ENCODE data around the gene SETMAR.
"Not testable (repeated sequence)": the region's sequence is repeated elsewhere in the genome, so short reads cannot be mapped to it uniquely, and the experiment has no call there.

SETMAR gene

GRCh38 chr3:4314688-4315087 is 11.5 kb downstream of the SETMAR start:
- no peak for DNase-seq

GRCh38 chr3:4320096-4320911 is 17.1 kb downstream of the SETMAR start:
- no peak for DNase-seq

GRCh38 chr3:4321732-4322131 is 18.6 kb downstream of the SETMAR start:
- DNase-seq = no peak

GRCh38 chr3:4322635-4323034 is 19.5 kb downstream of the SETMAR start:
- no peak for DNase-seq

GRCh38 chr3:4323246-4324027 is 20.3 kb downstream of the SETMAR start:
- no peak for DNase-seq

GRCh38 chr3:4326868-4327267 is 23.7 kb downstream of the SETMAR start:
- DNase-seq = no peak

GRCh38 chr3:4329806-4330205 is 26.6 kb downstream of the SETMAR start:
- not testable (repeated sequence) for DNase-seq

- no peak for DNase-seq
Measured at GRCh38 chr3:4332111-4332510, 28.9 kb downstream of the SETMAR start.

GRCh38 chr3:4332574-4332973 is 29.4 kb downstream of the SETMAR start:
- DNase-seq = no peak

- no peak for DNase-seq
Measured at GRCh38 chr3:4332991-4333390, 29.8 kb downstream of the SETMAR start.

- no peak for DNase-seq
Measured at GRCh38 chr3:4334548-4334947, 31.4 kb downstream of the SETMAR start.

- DNase-seq = no peak
Measured at GRCh38 chr3:4335840-4336562, 32.8 kb downstream of the SETMAR start.

GRCh38 chr3:4336850-4337546 is 33.8 kb downstream of the SETMAR start:
- DNase-seq = no peak

- DNase-seq = no peak
Measured at GRCh38 chr3:4338751-4339150, 35.6 kb downstream of the SETMAR start.

- DNase-seq = no peak
Measured at GRCh38 chr3:4340077-4340410, 36.9 kb downstream of the SETMAR start.

- no peak for DNase-seq
Measured at GRCh38 chr3:4340411-4341335, 37.5 kb downstream of the SETMAR start.

GRCh38 chr3:4341336-4341675 is 38.1 kb downstream of the SETMAR start:
- DNase-seq = no peak

GRCh38 chr3:4343258-4343657 is 40.1 kb downstream of the SETMAR start:
- DNase-seq = no peak

- peak; percentile 53 to 71 for DNase-seq
Measured at GRCh38 chr3:4350789-4351163, 47.6 kb downstream of the SETMAR start.

GRCh38 chr3:4351164-4351855 is 48.1 kb downstream of the SETMAR start:
- no peak for DNase-seq

- DNase-seq = no peak
Measured at GRCh38 chr3:4351872-4352271, 48.7 kb downstream of the SETMAR start.

All from CD4-positive, alpha-beta T cell treated with Interferon alpha-2 for 1 hour (primary cell).